Spleen (tissue), 7 donors: Measurements from ENCODE around the gene DCST2.

Experiments used
- POLR2A ChIP-seq, 3 donors: fragments of 450-650 bp; IDR thresholded peaks; one replicate each; pipeline ENCODE4 v1.5.1; 2017; ENCODE audit warnings: antibody characterized with exemption in 3 of 3, mild to moderate bottlenecking in 1 of 3
- POLR2AphosphoS5 ChIP-seq, 3 donors: sonication (generic); formaldehyde crosslinking; IDR thresholded peaks; one replicate each; pipeline ENCODE4 v1.5.1; 2017; ENCODE audit warnings: antibody characterized with exemption in 3 of 3
- TF ChIP-seq, protein P1 (sequence below), 11 experiments: fragments of 200-600 bp in 7 of 11; fragments of 450-650 bp in 4 of 11; sonication (generic) in 4 of 11; IDR thresholded peaks in 8 of 11; conservative IDR thresholded peaks in 3 of 11; 1 replicate in 7 of 11; 2 replicates in 4 of 11; pipeline versions ENCODE4 v1.4.0 to v1.8.0; 2016 to 2021; ENCODE audit warnings: antibody characterized with exemption in 11 of 11, inconsistent platforms in 4 of 11, mild to moderate bottlenecking in 1 of 11
- donor health status: DM: no; HTN: no; CAD: no; lungs with moderate emphysema.
- donor health status: DM: no; HTN: no; CAD: no.
- donor health status: DM: no; HTN: no; CAD: no.

DNA sequence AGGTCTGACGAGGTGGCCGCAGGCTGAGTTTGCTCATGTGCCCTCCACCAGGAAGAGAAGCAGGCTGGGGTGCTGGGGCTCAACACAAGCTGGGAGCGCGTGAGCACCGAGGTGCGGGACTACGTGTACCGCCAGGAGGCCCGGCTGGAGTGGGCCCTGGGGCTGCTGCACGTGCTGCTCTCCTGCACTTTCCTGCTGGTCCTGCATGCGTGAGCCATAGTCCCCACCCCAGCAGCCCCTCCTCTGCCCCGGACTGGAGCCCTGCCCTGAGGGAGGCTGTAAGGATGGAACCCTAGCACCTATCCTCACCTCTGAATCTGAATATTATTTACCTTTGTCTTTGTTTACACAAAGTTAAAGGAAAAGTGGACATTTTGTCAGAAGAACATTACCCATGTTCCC, 9.7 kb upstream of the DCST2 start:
- TF ChIP-seq, protein P1, sequence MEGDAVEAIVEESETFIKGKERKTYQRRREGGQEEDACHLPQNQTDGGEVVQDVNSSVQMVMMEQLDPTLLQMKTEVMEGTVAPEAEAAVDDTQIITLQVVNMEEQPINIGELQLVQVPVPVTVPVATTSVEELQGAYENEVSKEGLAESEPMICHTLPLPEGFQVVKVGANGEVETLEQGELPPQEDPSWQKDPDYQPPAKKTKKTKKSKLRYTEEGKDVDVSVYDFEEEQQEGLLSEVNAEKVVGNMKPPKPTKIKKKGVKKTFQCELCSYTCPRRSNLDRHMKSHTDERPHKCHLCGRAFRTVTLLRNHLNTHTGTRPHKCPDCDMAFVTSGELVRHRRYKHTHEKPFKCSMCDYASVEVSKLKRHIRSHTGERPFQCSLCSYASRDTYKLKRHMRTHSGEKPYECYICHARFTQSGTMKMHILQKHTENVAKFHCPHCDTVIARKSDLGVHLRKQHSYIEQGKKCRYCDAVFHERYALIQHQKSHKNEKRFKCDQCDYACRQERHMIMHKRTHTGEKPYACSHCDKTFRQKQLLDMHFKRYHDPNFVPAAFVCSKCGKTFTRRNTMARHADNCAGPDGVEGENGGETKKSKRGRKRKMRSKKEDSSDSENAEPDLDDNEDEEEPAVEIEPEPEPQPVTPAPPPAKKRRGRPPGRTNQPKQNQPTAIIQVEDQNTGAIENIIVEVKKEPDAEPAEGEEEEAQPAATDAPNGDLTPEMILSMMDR (IDR thresholded peaks at IDR 0.05 in 8 of 11, conservative IDR thresholded peaks at IDR 0.05 in 3 of 11) = no peak
- TF ChIP-seq POLR2A (IDR thresholded peaks at IDR 0.05) = no peak
- TF ChIP-seq POLR2AphosphoS5 (IDR thresholded peaks at IDR 0.05) = no peak
